ENCODE results near the gene SPTBN5.

Gene SPTBN5

GRCh38 chr15:41881920-41882688, 11.7 kb downstream of the SPTBN5 start:
- no peak for DNase-seq

- DNase-seq, result no peak
These were observed 12.3 kb downstream of the SPTBN5 start for GRCh38 chr15:41881550-41881919.

GRCh38 chr15:41881086-41881485, 12.8 kb downstream of the SPTBN5 start:
- no peak for DNase-seq

GRCh38 chr15:41880156-41880877, 13.5 kb downstream of the SPTBN5 start:
- no peak for DNase-seq

- DNase-seq, result no peak
These were observed 14.5 kb downstream of the SPTBN5 start for GRCh38 chr15:41879321-41879845.

GRCh38 chr15:41878355-41878699, 15.5 kb downstream of the SPTBN5 start:
- DNase-seq, result no peak

- DNase-seq, result no peak
These were observed 16.1 kb downstream of the SPTBN5 start for GRCh38 chr15:41877631-41878354.

- DNase-seq, result no peak
These were observed 17.2 kb downstream of the SPTBN5 start for GRCh38 chr15:41876689-41877088.

- no peak for DNase-seq
These were observed 17.8 kb downstream of the SPTBN5 start for GRCh38 chr15:41876007-41876406.

GRCh38 chr15:41874736-41875135, 19.1 kb downstream of the SPTBN5 start:
- no peak for DNase-seq

- no peak for DNase-seq
These were observed 20.1 kb downstream of the SPTBN5 start for GRCh38 chr15:41873711-41874110.

- no peak for DNase-seq
These were observed 21.6 kb downstream of the SPTBN5 start for GRCh38 chr15:41872166-41872747.

- no peak for DNase-seq
These were observed 22.5 kb downstream of the SPTBN5 start for GRCh38 chr15:41871175-41871905.

- DNase-seq, result no peak
These were observed 23.2 kb downstream of the SPTBN5 start for GRCh38 chr15:41870689-41871081.

GRCh38 chr15:41869770-41870688, 23.8 kb downstream of the SPTBN5 start:
- no peak for DNase-seq

GRCh38 chr15:41868321-41868720, 25.5 kb downstream of the SPTBN5 start:
- DNase-seq, result no peak

- no peak for DNase-seq
These were observed 26.8 kb downstream of the SPTBN5 start for GRCh38 chr15:41866872-41867579.

- DNase-seq, result no peak
These were observed 27.6 kb downstream of the SPTBN5 start for GRCh38 chr15:41866263-41866703.

GRCh38 chr15:41865490-41866055, 28.3 kb downstream of the SPTBN5 start:
- DNase-seq, result no peak

GRCh38 chr15:41862515-41863116, 31.2 kb downstream of the SPTBN5 start:
- DNase-seq, result no peak

All from NCI-H2227 treated with DMSO at 0.1 percent for 48 hours (cell line).